HepG2 (cell line): ENCODE data around the gene VWC2L. TPM values are rescaled to one million over a fixed set of nuclear protein-coding genes. Genes with fewer than 3 reads are reported as not detected.

Experiments
- ATRX ChIP-seq: sonication (generic); formaldehyde crosslinking; IDR thresholded peaks from 2 replicates; pipeline ENCODE4 v1.4.0; 2020; ENCODE audit warnings: missing genetic modification reagents, borderline replicate concordance
- BCL6 ChIP-seq: IDR thresholded peaks from 2 replicates; pipeline ENCODE4 v1.6.1; 2016; ENCODE audit warnings: missing genetic modification reagents, missing compliant biosample characterization
- CCAR2 ChIP-seq: fragments of 200-400 bp; formaldehyde crosslinking; optimal IDR thresholded peaks from 2 replicates; pipeline ENCODE3; 2018; ENCODE audit warnings: low read depth, mild to moderate bottlenecking, low read length, moderate library complexity
- GZF1 ChIP-seq: sonication (generic); formaldehyde crosslinking; IDR thresholded peaks from 2 replicates; pipeline ENCODE4 v1.5.1; 2020; ENCODE audit warnings: mild to moderate bottlenecking, missing genetic modification reagents
- LBX2 ChIP-seq: sonication (generic); formaldehyde crosslinking; IDR thresholded peaks from 2 replicates; pipeline ENCODE4 v1.5.0; 2020; ENCODE audit warnings: missing genetic modification reagents, mild to moderate bottlenecking, borderline replicate concordance
- NR2F6 ChIP-seq, 2 experiments: IDR thresholded peaks; 2 replicates each; pipeline ENCODE4 v1.6.1; 2016; ENCODE audit warnings: antibody characterized with exemption in 1 of 2, mild to moderate bottlenecking in 1 of 2
- POGZ ChIP-seq: sonication (generic); formaldehyde crosslinking; IDR thresholded peaks from 2 replicates; pipeline ENCODE4 v1.4.0; 2020; ENCODE audit warnings: mild to moderate bottlenecking, missing genetic modification reagents
- RCOR2 ChIP-seq: IDR thresholded peaks from 2 replicates; pipeline ENCODE4 v1.6.1; 2016; ENCODE audit warnings: missing biosample characterization, missing genetic modification reagents
- RERE ChIP-seq: IDR thresholded peaks from 2 replicates; pipeline ENCODE4 v1.6.1; 2016; ENCODE audit warnings: low read depth, missing genetic modification reagents, missing compliant biosample characterization
- RFX1 ChIP-seq: fragments of 450-650 bp; IDR thresholded peaks from 2 replicates; pipeline ENCODE4 v1.6.1; 2017
- TCF12 ChIP-seq, 2 experiments: fragments of 450-650 bp in 1 of 2; sonication (generic) in 1 of 2; formaldehyde crosslinking in 1 of 2; IDR thresholded peaks; 2 replicates each; pipeline versions ENCODE4 v1.6.1 to v1.8.0; 2017 to 2022; ENCODE audit warnings: antibody characterized with exemption in 1 of 2, mild to moderate bottlenecking in 1 of 2, missing genetic modification reagents in 1 of 2, moderate library complexity in 1 of 2
- TCF7L2 ChIP-seq: IDR thresholded peaks from 2 replicates; pipeline ENCODE4 v1.6.1; 2011; ENCODE audit warnings: mild to moderate bottlenecking, low read depth, low read length, moderate library complexity
- ZFP36L1 ChIP-seq: sonication (generic); formaldehyde crosslinking; IDR thresholded peaks from 2 replicates; pipeline ENCODE4 v1.8.0; 2022; ENCODE audit warnings: mild to moderate bottlenecking, missing genetic modification reagents, moderate library complexity
- ZNF383 ChIP-seq: sonication (generic); formaldehyde crosslinking; IDR thresholded peaks from 2 replicates; pipeline ENCODE4 v1.4.0; 2020; ENCODE audit warnings: missing genetic modification reagents, mild to moderate bottlenecking, borderline replicate concordance
- ZNF510 ChIP-seq: sonication (generic); formaldehyde crosslinking; IDR thresholded peaks from 2 replicates; pipeline ENCODE4 v1.4.0; 2020; ENCODE audit warnings: low read depth, mild to moderate bottlenecking, missing genetic modification reagents
- ZNF512B ChIP-seq: sonication (generic); formaldehyde crosslinking; IDR thresholded peaks from 2 replicates; pipeline ENCODE4 v1.5.1; 2020; ENCODE audit warnings: missing genetic modification reagents, mild to moderate bottlenecking, borderline replicate concordance
- polyA plus RNA-seq, 8 experiments: library from polyadenylated mRNA; depleted of rRNA in 3 of 8; stranded (reverse) in 7 of 8; unstranded in 1 of 8; fragments of >200 nt; fragmentation: Illumina TruSeq in 4 of 8; extraction: Trizol in 4 of 8; gene quantifications; 2 replicates each; pipeline versions ENCODE4 v1.2.1 to v1.2.3, GENCODE V29; 2011 to 2016; ENCODE audit warnings: low read depth in 4 of 8, missing spikeins in 1 of 8, mixed read lengths in 1 of 8; ENCODE audit not compliant: insufficient read depth in 1 of 8
- total RNA-seq, 5 experiments: library from RNA; depleted of rRNA; stranded (reverse); fragments of >200 nt; fragmentation: Illumina TruSeq; extraction: Trizol; gene quantifications; 2 replicates each; pipeline ENCODE4 v1.2.3, GENCODE V29; 2016; ENCODE audit warnings: low read depth in 1 of 5
- TF ChIP-seq, protein P1 (sequence below): sonication (generic); formaldehyde crosslinking; IDR thresholded peaks from 2 replicates; pipeline ENCODE4 v1.4.0; 2020; ENCODE audit warnings: mild to moderate bottlenecking, missing genetic modification reagents
- TF ChIP-seq, protein P2 (sequence below): sonication (generic); formaldehyde crosslinking; conservative IDR thresholded peaks from 2 replicates; pipeline ENCODE4 v1.4.0; 2020; ENCODE audit warnings: missing genetic modification reagents

The VWC2L gene
- total and polyA plus RNA-seq, 2 of the 13 experiments (the other 11 are each of a cell fraction or from before 2014, with no cell fraction given) = not detected

DNA sequence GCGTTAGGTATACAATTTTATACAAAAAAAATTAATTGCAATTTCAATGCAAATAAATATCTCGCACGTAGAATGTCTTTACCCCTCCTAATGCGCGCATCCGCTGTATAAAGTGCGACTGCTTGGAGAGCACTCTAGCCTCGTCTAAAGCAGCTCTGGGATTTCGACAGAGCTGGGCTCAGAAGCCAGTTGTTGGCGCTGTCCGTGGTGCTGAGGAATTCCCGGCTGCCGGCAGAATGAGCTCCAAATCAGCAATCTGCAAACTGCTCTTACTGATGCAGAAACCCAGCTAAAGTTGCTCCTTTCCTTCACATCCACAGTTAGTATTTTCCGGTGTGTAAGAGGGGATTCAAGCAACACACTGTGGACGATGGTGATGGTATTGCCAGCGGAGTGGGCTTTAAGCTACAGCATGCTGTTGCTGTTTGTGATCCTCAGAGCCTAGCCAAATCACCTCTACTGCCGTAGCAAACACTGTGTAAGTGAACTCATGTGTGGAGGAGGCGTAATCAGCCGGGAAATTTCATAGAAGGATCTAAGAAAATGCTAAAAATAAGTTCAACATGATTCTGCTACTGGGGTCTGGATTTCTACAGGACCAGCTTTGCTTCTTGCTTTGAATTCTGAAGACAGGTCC is at the start of gene VWC2L (continued):
- TF ChIP-seq, protein P1, sequence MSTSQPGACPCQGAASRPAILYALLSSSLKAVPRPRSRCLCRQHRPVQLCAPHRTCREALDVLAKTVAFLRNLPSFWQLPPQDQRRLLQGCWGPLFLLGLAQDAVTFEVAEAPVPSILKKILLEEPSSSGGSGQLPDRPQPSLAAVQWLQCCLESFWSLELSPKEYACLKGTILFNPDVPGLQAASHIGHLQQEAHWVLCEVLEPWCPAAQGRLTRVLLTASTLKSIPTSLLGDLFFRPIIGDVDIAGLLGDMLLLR (CRISPR knock-in tag) = peak; percentile 63; the same call in 1 of the 2 replicates
- TF ChIP-seq POGZ (CRISPR knock-in tag) (no peak), RCOR2 (no peak), RFX1 (no peak), TCF12 (IDR thresholded peaks at IDR 0.05) (no peak), TCF12 (CRISPR knock-in tag; IDR thresholded peaks at IDR 0.05) (no peak), NR2F6 (IDR thresholded peaks at IDR 0.05) (no peak), NR2F6 (CRISPR knock-in tag; IDR thresholded peaks at IDR 0.05) (no peak), RERE (CRISPR knock-in tag) (no peak), ZNF512B (CRISPR knock-in tag) (no peak), ATRX (no peak), ZFP36L1 (CRISPR knock-in tag) (0 out of 2 replicates have a peak, but pooled peaks have one; percentile 71), LBX2 (peak; percentile 81; the same call in 1 of the 2 replicates), GZF1 (CRISPR knock-in tag) (no peak), CCAR2 (no peak), TCF7L2 (no peak), ZNF510 (no peak), ZNF383 (CRISPR knock-in tag) (no peak), BCL6 (peak; percentile 58; the same call in 1 of the 2 replicates)
- TF ChIP-seq, protein P2, sequence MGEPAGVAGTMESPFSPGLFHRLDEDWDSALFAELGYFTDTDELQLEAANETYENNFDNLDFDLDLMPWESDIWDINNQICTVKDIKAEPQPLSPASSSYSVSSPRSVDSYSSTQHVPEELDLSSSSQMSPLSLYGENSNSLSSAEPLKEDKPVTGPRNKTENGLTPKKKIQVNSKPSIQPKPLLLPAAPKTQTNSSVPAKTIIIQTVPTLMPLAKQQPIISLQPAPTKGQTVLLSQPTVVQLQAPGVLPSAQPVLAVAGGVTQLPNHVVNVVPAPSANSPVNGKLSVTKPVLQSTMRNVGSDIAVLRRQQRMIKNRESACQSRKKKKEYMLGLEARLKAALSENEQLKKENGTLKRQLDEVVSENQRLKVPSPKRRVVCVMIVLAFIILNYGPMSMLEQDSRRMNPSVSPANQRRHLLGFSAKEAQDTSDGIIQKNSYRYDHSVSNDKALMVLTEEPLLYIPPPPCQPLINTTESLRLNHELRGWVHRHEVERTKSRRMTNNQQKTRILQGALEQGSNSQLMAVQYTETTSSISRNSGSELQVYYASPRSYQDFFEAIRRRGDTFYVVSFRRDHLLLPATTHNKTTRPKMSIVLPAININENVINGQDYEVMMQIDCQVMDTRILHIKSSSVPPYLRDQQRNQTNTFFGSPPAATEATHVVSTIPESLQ (CRISPR knock-in tag) = peak; percentile 98
